ENCODE measurements around the gene MMRN2. TPM values are rescaled to one million over a fixed set of nuclear protein-coding genes. Genes with fewer than 3 reads are reported as not detected.
"Not testable (repeated sequence)": the region's sequence is repeated elsewhere in the genome, so short reads cannot be mapped to it uniquely, and the experiment has no call there.

The MMRN2 gene, protein sequence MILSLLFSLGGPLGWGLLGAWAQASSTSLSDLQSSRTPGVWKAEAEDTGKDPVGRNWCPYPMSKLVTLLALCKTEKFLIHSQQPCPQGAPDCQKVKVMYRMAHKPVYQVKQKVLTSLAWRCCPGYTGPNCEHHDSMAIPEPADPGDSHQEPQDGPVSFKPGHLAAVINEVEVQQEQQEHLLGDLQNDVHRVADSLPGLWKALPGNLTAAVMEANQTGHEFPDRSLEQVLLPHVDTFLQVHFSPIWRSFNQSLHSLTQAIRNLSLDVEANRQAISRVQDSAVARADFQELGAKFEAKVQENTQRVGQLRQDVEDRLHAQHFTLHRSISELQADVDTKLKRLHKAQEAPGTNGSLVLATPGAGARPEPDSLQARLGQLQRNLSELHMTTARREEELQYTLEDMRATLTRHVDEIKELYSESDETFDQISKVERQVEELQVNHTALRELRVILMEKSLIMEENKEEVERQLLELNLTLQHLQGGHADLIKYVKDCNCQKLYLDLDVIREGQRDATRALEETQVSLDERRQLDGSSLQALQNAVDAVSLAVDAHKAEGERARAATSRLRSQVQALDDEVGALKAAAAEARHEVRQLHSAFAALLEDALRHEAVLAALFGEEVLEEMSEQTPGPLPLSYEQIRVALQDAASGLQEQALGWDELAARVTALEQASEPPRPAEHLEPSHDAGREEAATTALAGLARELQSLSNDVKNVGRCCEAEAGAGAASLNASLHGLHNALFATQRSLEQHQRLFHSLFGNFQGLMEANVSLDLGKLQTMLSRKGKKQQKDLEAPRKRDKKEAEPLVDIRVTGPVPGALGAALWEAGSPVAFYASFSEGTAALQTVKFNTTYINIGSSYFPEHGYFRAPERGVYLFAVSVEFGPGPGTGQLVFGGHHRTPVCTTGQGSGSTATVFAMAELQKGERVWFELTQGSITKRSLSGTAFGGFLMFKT
- total RNA-seq: 10 to 100 TPM; 11.3 to 44.6 (median 18.5) TPM
- polyA plus RNA-seq: 10 to 100 TPM; 21.2 to 29.9 TPM
- long read RNA-seq, donor 1, partial matches to known transcripts: 3 of 6 reads
- long read RNA-seq, donor 1, other reads (novel, unspliced or antisense): 3 of 6 reads
- long read RNA-seq, donor 2, full-length matches to known transcripts: 2 of 14 reads
- long read RNA-seq, donor 2, partial matches to known transcripts: 0 of 14 reads
- long read RNA-seq, donor 2, other reads (novel, unspliced or antisense): 12 of 14 reads
- long read RNA-seq, donor 3, full-length matches to known transcripts: 32 of 53 reads
- long read RNA-seq, donor 3, partial matches to known transcripts: 12 of 53 reads
- long read RNA-seq, donor 3, other reads (novel, unspliced or antisense): 9 of 53 reads

DNA sequence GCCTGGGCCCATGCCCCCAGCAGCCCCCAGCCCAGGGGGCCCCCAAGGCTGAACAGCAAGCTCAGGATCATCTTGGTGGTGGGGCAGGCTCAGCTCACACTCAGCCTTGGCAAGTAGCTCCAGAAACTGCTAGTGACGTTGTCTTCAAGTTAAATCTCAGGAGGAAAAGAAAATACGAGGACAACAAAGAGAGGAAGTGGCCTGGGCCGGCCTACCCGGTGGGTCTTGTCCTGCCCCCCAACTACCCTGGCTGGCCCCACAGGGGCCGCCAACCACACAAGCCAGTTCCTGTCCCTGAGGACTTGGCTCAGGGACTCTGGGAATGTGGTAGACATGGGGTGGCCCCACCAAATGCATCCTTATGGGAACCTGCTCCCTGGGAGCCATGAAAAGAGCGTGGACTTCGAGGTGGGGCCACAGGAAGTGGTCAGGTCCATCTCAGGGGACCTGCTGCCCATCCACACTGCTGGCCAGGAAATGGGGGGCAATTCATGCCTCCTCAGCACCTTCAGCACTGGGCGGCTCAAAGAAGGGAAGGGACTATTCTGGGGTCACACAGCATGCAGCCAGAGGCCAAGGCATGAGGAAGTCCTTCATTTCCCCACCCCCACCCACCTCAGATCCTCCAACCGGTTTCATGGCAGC is at the start of gene MMRN2:
TSS of gene MMRN2 (minus strand) at position 145 of the 645 bp plus-strand sequence. CDS start at position 71, 74 bp downstream.
- Histone ChIP-seq H3K36me3 (no peaks in the 10 kb centered on the region), H3K4me1 (ENCODE audit: insufficient read depth) (peaks cover 42% of the 10 kb centered on the region), H3K4me3 (peak within 1 kb of the TSS; percentile 20), H3K27me3 (no peaks in the 10 kb centered on the region), H3K9me3 (no peaks in the 10 kb centered on the region), H3K27ac (peak within 1 kb of the TSS; percentile 31 to 89)
- peak in 2 of 5 donors; percentile 33 to 36 for DNase-seq
- 72 to 81% (median 77%) methylated on average over 9 of the region's 9 CpGs for WGBS, 3 donors
- TF ChIP-seq POLR2A (IDR thresholded peaks at IDR 0.05) (no peak), EP300 (IDR thresholded peaks at IDR 0.05) (no peak)
- TF ChIP-seq, protein P1, sequence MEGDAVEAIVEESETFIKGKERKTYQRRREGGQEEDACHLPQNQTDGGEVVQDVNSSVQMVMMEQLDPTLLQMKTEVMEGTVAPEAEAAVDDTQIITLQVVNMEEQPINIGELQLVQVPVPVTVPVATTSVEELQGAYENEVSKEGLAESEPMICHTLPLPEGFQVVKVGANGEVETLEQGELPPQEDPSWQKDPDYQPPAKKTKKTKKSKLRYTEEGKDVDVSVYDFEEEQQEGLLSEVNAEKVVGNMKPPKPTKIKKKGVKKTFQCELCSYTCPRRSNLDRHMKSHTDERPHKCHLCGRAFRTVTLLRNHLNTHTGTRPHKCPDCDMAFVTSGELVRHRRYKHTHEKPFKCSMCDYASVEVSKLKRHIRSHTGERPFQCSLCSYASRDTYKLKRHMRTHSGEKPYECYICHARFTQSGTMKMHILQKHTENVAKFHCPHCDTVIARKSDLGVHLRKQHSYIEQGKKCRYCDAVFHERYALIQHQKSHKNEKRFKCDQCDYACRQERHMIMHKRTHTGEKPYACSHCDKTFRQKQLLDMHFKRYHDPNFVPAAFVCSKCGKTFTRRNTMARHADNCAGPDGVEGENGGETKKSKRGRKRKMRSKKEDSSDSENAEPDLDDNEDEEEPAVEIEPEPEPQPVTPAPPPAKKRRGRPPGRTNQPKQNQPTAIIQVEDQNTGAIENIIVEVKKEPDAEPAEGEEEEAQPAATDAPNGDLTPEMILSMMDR (IDR thresholded peaks at IDR 0.05): no peak
- intact Hi-C loops (cut with DNase I): no loop called here

DNA sequence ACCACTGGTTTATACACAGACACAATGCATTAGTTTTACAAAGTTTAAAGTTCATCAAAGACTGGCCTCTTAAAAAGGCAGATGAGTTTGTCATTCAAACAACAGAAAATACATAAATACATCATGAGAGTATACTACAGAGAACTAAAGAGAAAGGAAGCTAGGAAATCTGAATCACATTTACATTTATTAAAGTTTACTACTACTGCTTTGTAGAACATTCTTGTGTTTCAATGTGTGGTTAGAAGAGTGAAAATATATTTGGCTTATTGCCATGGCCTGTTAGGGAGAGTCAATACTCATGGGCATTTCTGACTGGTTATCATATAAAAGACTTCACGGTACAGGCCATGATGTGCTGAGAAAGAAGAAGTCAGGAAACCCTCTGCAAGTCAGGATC is 49.7 kb upstream of the MMRN2 start:
- H3K4me3 ChIP-seq; H3K27me3 ChIP-seq; intact Hi-C loops (cut with DNase I); H3K4me1 ChIP-seq (ENCODE audit: insufficient read depth); H3K27ac ChIP-seq; H3K36me3 ChIP-seq; DNase-seq; H3K9me3 ChIP-seq: not testable (repeated sequence)
- 41 to 59% (median 53%) methylated on average over 1 of the region's 1 CpG for WGBS, 3 donors

DNA sequence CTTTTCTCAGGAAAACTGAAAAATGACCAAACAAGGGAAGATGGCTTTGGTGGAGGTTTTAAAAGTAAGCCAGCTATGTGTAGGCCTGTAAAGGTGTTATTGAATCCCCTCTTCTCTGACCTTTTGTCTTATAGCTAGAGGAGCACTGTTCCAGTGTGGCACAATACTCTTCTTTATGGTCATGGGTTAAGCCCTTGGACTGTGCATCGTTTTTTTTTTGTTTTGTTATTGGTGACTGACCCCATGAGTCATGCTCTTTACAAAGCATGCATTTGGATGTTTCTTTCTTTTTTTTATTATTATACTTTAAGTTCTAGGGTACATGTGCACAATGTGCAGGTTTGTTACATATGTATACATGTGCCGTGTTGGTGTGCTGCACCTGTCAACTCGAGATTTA is 43.1 kb upstream of the MMRN2 start:
- Histone ChIP-seq H3K27me3 (no peaks in the 10 kb centered on the region), H3K4me3 (no peak overlapping the region), H3K36me3 (no peaks in the 10 kb centered on the region), H3K4me1 (ENCODE audit: insufficient read depth) (no peaks in the 10 kb centered on the region), H3K9me3 (no peaks in the 10 kb centered on the region), H3K27ac (no peak overlapping the region)
- 63 to 67% (median 66%) methylated on average over 3 of the region's 3 CpGs for WGBS, 3 donors
- no peak for DNase-seq
- intact Hi-C loops (cut with DNase I): no loop called here
- TF ChIP-seq POLR2A (IDR thresholded peaks at IDR 0.05): no peak

DNA sequence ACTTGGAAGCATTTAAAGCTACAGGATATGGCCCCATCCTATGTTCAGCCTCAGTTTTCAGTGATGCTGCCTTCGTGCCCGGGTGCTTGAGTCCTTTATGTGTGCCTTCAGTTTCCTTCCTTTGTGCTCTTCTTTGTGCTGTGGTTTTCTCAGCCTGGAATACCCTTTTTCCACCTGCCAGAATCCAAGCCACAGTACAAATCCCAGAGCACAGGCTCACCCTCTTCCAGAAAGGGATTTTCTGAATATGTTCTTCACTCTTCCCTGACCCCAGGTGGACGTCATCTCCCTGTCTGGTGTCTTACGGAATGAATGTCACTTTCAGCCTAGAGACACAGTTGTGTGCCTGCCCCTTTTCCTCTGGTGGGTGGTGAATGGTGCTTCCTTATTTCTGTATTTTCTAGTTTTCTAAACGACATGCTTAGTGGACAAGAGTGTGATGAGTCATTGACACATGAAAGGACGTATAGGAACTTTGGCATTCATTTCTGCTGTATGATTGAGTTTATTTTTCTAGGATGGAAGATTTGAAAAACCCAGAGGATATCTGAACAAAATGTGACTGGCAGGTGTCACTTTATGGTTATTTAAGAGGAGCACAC is 42.5 kb upstream of the MMRN2 start:
- DNase-seq; H3K4me3 ChIP-seq; H3K27me3 ChIP-seq; H3K4me1 ChIP-seq (ENCODE audit: insufficient read depth); H3K36me3 ChIP-seq; H3K27ac ChIP-seq; H3K9me3 ChIP-seq; intact Hi-C loops (cut with DNase I): not testable (repeated sequence)
- WGBS, 3 donors: 81 to 88% (median 86%) methylated on average over 6 of the region's 6 CpGs

DNA sequence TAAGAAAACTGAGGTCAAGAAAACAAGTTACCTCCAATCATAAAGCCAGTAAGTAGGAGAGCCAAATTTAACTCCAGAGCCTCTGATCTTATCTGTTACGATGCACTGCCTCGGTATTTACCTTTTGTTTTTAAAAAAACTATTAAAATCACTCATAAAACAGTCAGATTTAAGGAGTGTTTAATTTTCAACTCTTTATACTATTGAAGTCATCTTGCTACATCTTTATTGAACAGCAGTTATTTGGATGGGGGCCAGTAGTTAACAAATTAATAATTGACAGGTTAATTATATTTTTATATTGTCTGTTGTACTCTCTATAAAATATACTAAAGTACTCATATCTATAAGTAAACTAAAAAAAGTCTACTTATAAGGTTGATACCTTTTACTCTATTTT is 35.5 kb upstream of the MMRN2 start:
- H3K9me3 ChIP-seq: no peaks in the 10 kb centered on the region
- H3K36me3 ChIP-seq: no peaks in the 10 kb centered on the region
- intact Hi-C loops (cut with DNase I): no loop called here
- H3K27me3 ChIP-seq: no peaks in the 10 kb centered on the region
- H3K27ac ChIP-seq: no peak overlapping the region
- no peak overlapping the region for H3K4me3 ChIP-seq
- 36 to 63% (median 42%) methylated on average over 2 of the region's 2 CpGs for WGBS, 3 donors
- no peak for DNase-seq
- H3K4me1 ChIP-seq (ENCODE audit: insufficient read depth): no peaks in the 10 kb centered on the region
- TF ChIP-seq POLR2A (IDR thresholded peaks at IDR 0.05) (no peak), EP300 (IDR thresholded peaks at IDR 0.05) (no peak)
- TF ChIP-seq, protein P1 (IDR thresholded peaks at IDR 0.05): no peak
